OCI-LY7 (cell line): ENCODE results near the gene TSPAN9.

ENCODE experiments used
- CTCF ChIP-seq: fragments of 200-600 bp; sonication (generic); conservative IDR thresholded peaks from 2 replicates; pipeline ENCODE4 v1.5.1; 2014; ENCODE audit warnings: mild to moderate bottlenecking, antibody characterized with exemption, low read length, moderate library complexity, mixed read lengths
- EZH2phosphoT487 ChIP-seq: fragments of 200-600 bp; sonication (generic); IDR thresholded peaks from 2 replicates; pipeline ENCODE4 v1.6.1; 2018; ENCODE audit warnings: low read depth, borderline replicate concordance, mild to moderate bottlenecking, mixed run types, antibody characterized with exemption, low read length, moderate library complexity, mixed read lengths

GRCh38 chr12:3197131-3197818 is 120.1 kb downstream of the TSPAN9 start:
- TF ChIP-seq CTCF (no peak), EZH2phosphoT487 (no peak)
